ENCODE results near the gene GCSAM.

The GCSAM gene

DNA sequence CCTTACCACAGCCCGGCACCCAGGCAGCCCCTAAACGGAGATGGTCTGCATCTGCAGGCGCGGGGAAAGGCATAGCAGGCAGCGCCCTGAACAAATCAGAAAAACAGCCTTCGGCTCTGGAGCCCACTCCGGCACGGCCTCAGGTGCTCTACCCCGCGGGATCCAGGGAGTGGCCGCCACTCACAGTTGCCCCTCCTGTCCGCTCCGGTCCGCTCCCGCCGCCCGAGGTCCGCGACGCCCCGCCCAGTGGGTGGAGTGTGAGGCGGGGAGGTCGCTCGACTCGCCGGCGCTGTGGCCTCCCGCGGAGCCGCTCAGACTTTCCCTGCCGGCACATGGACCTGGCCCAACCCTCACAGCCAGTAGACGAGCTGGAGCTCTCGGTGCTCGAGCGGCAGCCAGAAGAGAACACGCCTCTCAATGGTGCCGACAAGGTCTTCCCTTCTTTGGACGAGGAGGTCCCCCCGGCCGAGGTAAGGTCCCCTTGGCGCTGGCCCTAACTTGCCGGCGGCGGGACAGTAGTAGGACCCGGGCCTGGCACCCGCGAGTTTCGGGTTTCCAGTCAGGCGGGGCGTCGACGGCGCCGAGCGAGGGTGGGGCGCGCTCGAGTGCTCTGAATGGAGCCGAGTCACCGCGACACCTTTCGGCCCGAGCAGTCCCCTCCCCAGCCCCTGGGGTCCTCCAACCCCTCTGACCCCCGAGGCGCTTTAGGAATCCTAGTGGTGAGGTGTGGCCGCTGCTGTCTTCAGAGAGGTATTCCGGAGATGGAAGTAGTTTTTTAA, 46.8 kb downstream of the GCSAM start, which contains the start of gene C3orf52:
TSS of gene C3orf52 (plus strand) at position 314 of the 779 bp plus-strand sequence. CDS start at position 333, 19 bp downstream.
- Histone ChIP-seq H3K4me2 (ENCODE audit: insufficient read depth, low read length, poor library complexity, severe bottlenecking) (peak within 1 kb of the TSS; percentile 89), H3K4ac (ENCODE audit: low read length) (no peak within 1 kb of the TSS), H2AFZ (ENCODE audit: low read length) (peak within 1 kb of the TSS; percentile 97), H3K23ac (ENCODE audit: low read depth, low read length, poor library complexity) (peak within 1 kb of the TSS; percentile 62), H3K4me3 (ENCODE audit: low read length in 2 of 2) (peak within 1 kb of the TSS; percentile 52 to 77), H3K4me1 (ENCODE audit: control insufficient read depth in 2 of 2, insufficient read depth in 1 of 2, low read depth in 1 of 2, low read length in 2 of 2) (peaks cover 6 to 9% of the 10 kb centered on the region in 2 donors), H3K79me1 (ENCODE audit: low read depth, low read length) (no peaks in the 10 kb centered on the region), H3K27ac (replicated peaks; ENCODE audit: low read length) (no peak within 1 kb of the TSS), H3K9ac (ENCODE audit: low read depth, low read length, poor library complexity) (peak within 1 kb of the TSS; percentile 78), H2BK15ac (ENCODE audit: low read length) (no peak within 1 kb of the TSS), H3K36me3 (replicated peaks in 1 of 2; ENCODE audit: control insufficient read depth in 2 of 2, insufficient read depth in 2 of 2, low read length in 2 of 2) (no peaks in the 10 kb centered on the region), H3K14ac (ENCODE audit: low read length) (no peak within 1 kb of the TSS), H3K18ac (ENCODE audit: low read length) (peak within 1 kb of the TSS; percentile 88), H4K91ac (ENCODE audit: low read depth, low read length, poor library complexity) (no peak within 1 kb of the TSS), H2AK5ac (ENCODE audit: low read depth, low read length) (no peak within 1 kb of the TSS), H3K27me3 (ENCODE audit: control insufficient read depth in 3 of 3, insufficient read depth in 3 of 3, low read depth in 1 of 3, low read length in 3 of 3) (peaks cover 0 to 52% (median 18%) of the 10 kb centered on the region in 3 experiments), H2BK120ac (ENCODE audit: low read depth, low read length) (no peak within 1 kb of the TSS), H2BK12ac (ENCODE audit: low read length) (no peak within 1 kb of the TSS), H4K8ac (ENCODE audit: low read depth, low read length) (no peak within 1 kb of the TSS), H2BK5ac (ENCODE audit: low read length) (no peak within 1 kb of the TSS), H3K9me3 (replicated peaks in 1 of 2; ENCODE audit: control insufficient read depth in 2 of 2, insufficient read depth in 1 of 2, low read depth in 1 of 2, low read length in 2 of 2) (no peaks in the 10 kb centered on the region)
- no CpG with 5 or more reads among the region's 67 CpGs for WGBS, 2 donors (ENCODE audit: extremely low coverage in 2 of 2, insufficient read length in 2 of 2, insufficient replicate concordance in 1 of 2)
- peak; percentile 74 for DNase-seq (ENCODE audit: low spot score)

DNA sequence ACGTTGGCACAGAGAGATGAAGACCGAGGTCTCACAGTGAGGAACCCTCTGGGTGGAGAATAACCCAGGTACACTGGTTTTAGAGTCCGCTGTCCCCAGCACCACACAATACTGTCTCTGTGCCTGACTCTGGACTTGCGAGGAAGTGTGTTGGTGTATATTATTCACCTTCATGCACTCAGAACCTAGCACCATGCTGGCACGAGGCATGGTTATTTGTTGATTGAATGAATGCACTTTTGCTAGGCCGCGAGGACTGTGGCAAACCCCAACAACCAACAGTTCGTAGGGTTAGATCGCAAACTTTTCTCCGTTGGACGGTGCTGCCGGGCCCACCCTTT, 47.3 kb downstream of the GCSAM start:
- Histone ChIP-seq H3K23ac (ENCODE audit: low read depth, low read length, poor library complexity) (no peak overlapping the region), H3K9ac (ENCODE audit: low read depth, low read length, poor library complexity) (peak overlapping the region; percentile 78), H3K79me1 (ENCODE audit: low read depth, low read length) (no peaks in the 10 kb centered on the region), H4K91ac (ENCODE audit: low read depth, low read length, poor library complexity) (no peak overlapping the region), H3K36me3 (replicated peaks in 1 of 2; ENCODE audit: control insufficient read depth in 2 of 2, insufficient read depth in 2 of 2, low read length in 2 of 2) (no peaks in the 10 kb centered on the region), H2BK15ac (ENCODE audit: low read length) (no peak overlapping the region), H2BK12ac (ENCODE audit: low read length) (no peak overlapping the region), H3K9me3 (replicated peaks in 1 of 2; ENCODE audit: control insufficient read depth in 2 of 2, insufficient read depth in 1 of 2, low read depth in 1 of 2, low read length in 2 of 2) (no peaks in the 10 kb centered on the region), H4K8ac (ENCODE audit: low read depth, low read length) (no peak overlapping the region), H3K18ac (ENCODE audit: low read length) (peak overlapping the region; percentile 88), H2AK5ac (ENCODE audit: low read depth, low read length) (no peak overlapping the region), H2BK5ac (ENCODE audit: low read length) (no peak overlapping the region), H3K4me2 (ENCODE audit: insufficient read depth, low read length, poor library complexity, severe bottlenecking) (peak overlapping the region; percentile 89), H2AFZ (ENCODE audit: low read length) (peak overlapping the region; percentile 97), H3K14ac (ENCODE audit: low read length) (no peak overlapping the region), H3K4me3 (ENCODE audit: low read length in 2 of 2) (peak overlapping the region; percentile 52 to 77), H3K4me1 (ENCODE audit: control insufficient read depth in 2 of 2, insufficient read depth in 1 of 2, low read depth in 1 of 2, low read length in 2 of 2) (peaks cover 2 to 4% of the 10 kb centered on the region in 2 donors), H3K27ac (replicated peaks; ENCODE audit: low read length) (no peak overlapping the region), H2BK120ac (ENCODE audit: low read depth, low read length) (no peak overlapping the region), H3K27me3 (ENCODE audit: control insufficient read depth in 3 of 3, insufficient read depth in 3 of 3, low read depth in 1 of 3, low read length in 3 of 3) (peaks cover 0 to 52% (median 18%) of the 10 kb centered on the region in 3 experiments), H3K4ac (ENCODE audit: low read length) (no peak overlapping the region)
- no CpG with 5 or more reads among the region's 12 CpGs for WGBS, 2 donors (ENCODE audit: extremely low coverage in 2 of 2, insufficient read length in 2 of 2, insufficient replicate concordance in 1 of 2)
- DNase-seq (ENCODE audit: low spot score), result no peak

DNA sequence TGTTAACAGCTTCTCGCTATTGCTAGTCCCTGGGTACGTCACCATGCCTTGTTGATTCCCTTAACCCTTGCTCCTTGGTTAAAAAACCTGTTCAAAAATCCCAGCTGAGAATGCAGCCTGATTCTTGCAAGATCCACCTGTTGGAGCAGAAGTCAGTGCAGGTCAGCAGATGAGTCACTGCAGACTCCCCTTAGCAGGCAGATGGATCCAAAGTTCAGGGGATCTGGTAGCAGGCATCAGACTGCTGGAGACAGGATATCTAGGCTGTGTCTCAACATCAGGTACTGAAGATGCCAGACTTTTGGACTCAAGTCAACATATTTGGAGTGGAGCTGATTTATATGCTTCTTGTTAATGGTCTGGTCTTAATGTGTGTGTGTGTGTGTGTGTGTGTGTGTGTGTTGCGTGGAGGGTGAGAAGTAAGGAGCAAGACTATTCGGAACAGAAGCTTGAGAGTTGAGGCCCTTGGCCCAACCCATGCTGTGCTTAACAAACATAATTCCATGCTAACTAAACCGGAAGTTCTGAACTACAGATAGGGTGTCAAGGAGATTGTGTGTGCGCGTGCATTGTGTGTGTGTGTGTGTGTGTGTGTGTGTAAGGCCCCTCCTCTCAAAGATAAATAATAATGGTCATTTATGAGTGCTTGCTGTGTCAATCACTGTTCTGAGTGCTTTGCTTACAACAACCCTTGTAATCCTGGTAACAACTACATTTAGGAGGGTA, 47.9 kb downstream of the GCSAM start:
- no peaks in the 10 kb centered on the region for H3K36me3 ChIP-seq (replicated peaks in 1 of 2; ENCODE audit: control insufficient read depth in 2 of 2, insufficient read depth in 2 of 2, low read length in 2 of 2)
- no CpG with 5 or more reads among the region's 7 CpGs for WGBS, 2 donors (ENCODE audit: extremely low coverage in 2 of 2, insufficient read length in 2 of 2, insufficient replicate concordance in 1 of 2)
- H2BK5ac ChIP-seq (ENCODE audit: low read length), result no peak overlapping the region
- no peak overlapping the region for H3K4ac ChIP-seq (ENCODE audit: low read length)
- no peak overlapping the region for H3K14ac ChIP-seq (ENCODE audit: low read length)
- H3K4me2 ChIP-seq (ENCODE audit: insufficient read depth, low read length, poor library complexity, severe bottlenecking), result no peak overlapping the region
- H2AFZ ChIP-seq (ENCODE audit: low read length), result no peak overlapping the region
- H2BK120ac ChIP-seq (ENCODE audit: low read depth, low read length), result no peak overlapping the region
- H3K27me3 ChIP-seq (ENCODE audit: control insufficient read depth in 3 of 3, insufficient read depth in 3 of 3, low read depth in 1 of 3, low read length in 3 of 3), result peaks cover 0 to 52% (median 18%) of the 10 kb centered on the region in 3 experiments
- no peak overlapping the region for H3K18ac ChIP-seq (ENCODE audit: low read length)
- no peak overlapping the region for H3K4me3 ChIP-seq (ENCODE audit: low read length in 2 of 2)
- H2BK12ac ChIP-seq (ENCODE audit: low read length), result no peak overlapping the region
- H3K23ac ChIP-seq (ENCODE audit: low read depth, low read length, poor library complexity), result no peak overlapping the region
- no peak overlapping the region for H3K9ac ChIP-seq (ENCODE audit: low read depth, low read length, poor library complexity)
- H2AK5ac ChIP-seq (ENCODE audit: low read depth, low read length), result no peak overlapping the region
- no peaks in the 10 kb centered on the region for H3K79me1 ChIP-seq (ENCODE audit: low read depth, low read length)
- no peaks in the 10 kb centered on the region for H3K9me3 ChIP-seq (replicated peaks in 1 of 2; ENCODE audit: control insufficient read depth in 2 of 2, insufficient read depth in 1 of 2, low read depth in 1 of 2, low read length in 2 of 2)
- H4K8ac ChIP-seq (ENCODE audit: low read depth, low read length), result no peak overlapping the region
- peaks cover 0 to 2% of the 10 kb centered on the region in 2 donors for H3K4me1 ChIP-seq (ENCODE audit: control insufficient read depth in 2 of 2, insufficient read depth in 1 of 2, low read depth in 1 of 2, low read length in 2 of 2)
- H2BK15ac ChIP-seq (ENCODE audit: low read length), result no peak overlapping the region
- no peak overlapping the region for H3K27ac ChIP-seq (replicated peaks; ENCODE audit: low read length)
- no peak overlapping the region for H4K91ac ChIP-seq (ENCODE audit: low read depth, low read length, poor library complexity)
- DNase-seq (ENCODE audit: low spot score), result no peak

- Histone ChIP-seq H4K91ac (ENCODE audit: low read depth, low read length, poor library complexity) (no peak overlapping the region), H3K14ac (ENCODE audit: low read length) (no peak overlapping the region), H3K9ac (ENCODE audit: low read depth, low read length, poor library complexity) (no peak overlapping the region), H3K23ac (ENCODE audit: low read depth, low read length, poor library complexity) (no peak overlapping the region), H3K36me3 (replicated peaks in 1 of 2; ENCODE audit: control insufficient read depth in 2 of 2, insufficient read depth in 2 of 2, low read length in 2 of 2) (no peaks in the 10 kb centered on the region), H2BK5ac (ENCODE audit: low read length) (no peak overlapping the region), H3K27me3 (ENCODE audit: control insufficient read depth in 3 of 3, insufficient read depth in 3 of 3, low read depth in 1 of 3, low read length in 3 of 3) (peaks cover 0 to 52% (median 18%) of the 10 kb centered on the region in 3 experiments), H4K8ac (ENCODE audit: low read depth, low read length) (no peak overlapping the region), H3K9me3 (replicated peaks in 1 of 2; ENCODE audit: control insufficient read depth in 2 of 2, insufficient read depth in 1 of 2, low read depth in 1 of 2, low read length in 2 of 2) (no peaks in the 10 kb centered on the region), H3K4ac (ENCODE audit: low read length) (no peak overlapping the region), H2AK5ac (ENCODE audit: low read depth, low read length) (no peak overlapping the region), H3K27ac (replicated peaks; ENCODE audit: low read length) (no peak overlapping the region), H3K4me2 (ENCODE audit: insufficient read depth, low read length, poor library complexity, severe bottlenecking) (no peak overlapping the region), H3K4me1 (ENCODE audit: control insufficient read depth in 2 of 2, insufficient read depth in 1 of 2, low read depth in 1 of 2, low read length in 2 of 2) (peaks cover 0 to 2% of the 10 kb centered on the region in 2 donors), H2BK120ac (ENCODE audit: low read depth, low read length) (no peak overlapping the region), H2BK12ac (ENCODE audit: low read length) (no peak overlapping the region), H3K79me1 (ENCODE audit: low read depth, low read length) (no peaks in the 10 kb centered on the region), H3K4me3 (ENCODE audit: low read length in 2 of 2) (no peak overlapping the region), H3K18ac (ENCODE audit: low read length) (no peak overlapping the region), H2AFZ (ENCODE audit: low read length) (no peak overlapping the region), H2BK15ac (ENCODE audit: low read length) (no peak overlapping the region)
- DNase-seq (ENCODE audit: low spot score), result no peak
- WGBS, 2 donors (ENCODE audit: extremely low coverage in 2 of 2, insufficient read length in 2 of 2, insufficient replicate concordance in 1 of 2), result no CpG with 5 or more reads among the region's 4 CpGs
These were observed 49.8 kb downstream of the GCSAM start for GRCh38 chr3:112083239-112083638.
